ENCODE data around the gene METRNL.

The METRNL gene

DNA sequence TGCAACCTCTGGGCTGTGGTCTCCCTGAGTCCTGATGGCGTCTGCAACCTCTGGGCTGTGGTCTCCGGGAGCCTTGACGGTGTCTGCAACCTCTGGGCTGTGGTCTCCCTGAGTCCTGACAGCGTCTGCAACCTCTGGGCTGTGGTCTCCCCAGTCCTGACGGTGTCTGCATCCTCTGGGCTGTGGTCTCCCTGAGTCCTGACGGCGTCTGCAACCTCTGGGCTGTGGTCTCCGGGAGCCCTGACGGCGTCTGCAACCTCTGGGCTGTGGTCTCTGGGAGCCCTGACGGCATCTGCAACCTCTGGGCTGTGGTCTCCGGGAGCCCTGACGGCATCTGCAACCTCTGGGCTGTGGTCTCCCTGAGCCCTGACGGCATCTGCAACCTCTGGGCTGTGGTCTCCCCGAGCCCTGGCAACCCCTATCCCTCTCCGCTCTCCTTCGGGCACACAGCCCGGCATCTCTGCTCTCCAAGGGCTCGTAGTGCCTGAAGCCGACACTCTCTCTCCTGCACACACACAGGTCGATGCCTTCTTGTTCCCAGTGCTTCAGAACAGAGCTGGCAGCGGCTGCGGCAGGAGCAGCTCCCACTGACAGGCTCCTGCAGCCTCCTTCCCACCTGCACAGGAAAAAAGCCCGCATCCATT is 45.6 kb downstream of the METRNL start:
- TF ChIP-seq POLR2AphosphoS5 (IDR thresholded peaks at IDR 0.05; ENCODE audit: low read depth, low read length), result no peak
- TF ChIP-seq SIN3A (IDR thresholded peaks at IDR 0.05; ENCODE audit: borderline replicate concordance, insufficient read depth, low read length), result no peak
- no peak for TF ChIP-seq FOXP2 (optimal IDR thresholded peaks at IDR 0.05; ENCODE audit: borderline replicate concordance, extremely low read depth, extremely low read length, insufficient read depth)
- no peak for TF ChIP-seq TAF1 (IDR thresholded peaks at IDR 0.05; ENCODE audit: borderline replicate concordance, insufficient read depth, low read length)
- TF ChIP-seq REST (IDR thresholded peaks at IDR 0.05; ENCODE audit: insufficient read depth in 1 of 2, low read depth in 2 of 2, low read length in 2 of 2), result no peak

DNA sequence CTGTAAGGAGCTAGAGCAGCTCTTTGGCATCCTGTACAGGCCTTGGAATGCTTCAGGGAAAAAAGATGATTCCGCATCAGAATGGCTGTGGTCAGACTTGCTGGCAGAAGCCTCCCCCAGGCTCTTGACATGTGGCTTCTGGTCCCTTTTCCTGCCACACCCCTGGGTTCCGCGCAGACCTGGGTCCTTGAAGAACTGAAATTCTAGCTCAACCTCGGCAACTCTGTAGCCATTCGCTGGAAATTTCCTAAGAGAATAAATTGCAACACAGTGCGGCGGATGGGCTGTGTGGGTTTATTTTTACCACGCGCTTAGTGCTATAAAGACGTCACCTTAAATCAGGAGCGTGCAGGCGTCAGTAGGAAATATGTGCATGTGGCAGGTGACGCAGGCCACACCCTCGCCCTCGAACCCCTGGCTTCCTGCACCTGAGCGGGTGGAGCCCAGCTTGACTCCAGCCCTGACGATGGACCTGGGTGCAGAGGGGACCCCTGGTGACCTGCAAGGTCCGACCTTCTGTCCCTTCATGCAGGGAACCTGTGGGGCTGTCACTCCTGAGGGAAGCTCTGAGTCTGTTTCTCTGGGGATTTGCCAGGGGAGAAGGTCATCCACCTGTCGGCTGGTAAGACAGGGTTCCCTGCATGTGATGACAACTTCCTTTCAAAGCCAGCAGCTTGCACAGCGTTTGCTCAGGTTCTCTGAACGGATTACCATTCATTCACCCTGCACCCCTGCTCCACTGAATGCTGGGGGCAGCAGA is 46.3 kb downstream of the METRNL start:
- TF ChIP-seq SIN3A (IDR thresholded peaks at IDR 0.05; ENCODE audit: borderline replicate concordance, insufficient read depth, low read length), result no peak
- TF ChIP-seq TAF1 (IDR thresholded peaks at IDR 0.05; ENCODE audit: borderline replicate concordance, insufficient read depth, low read length), result no peak
- TF ChIP-seq POLR2AphosphoS5 (IDR thresholded peaks at IDR 0.05; ENCODE audit: low read depth, low read length), result no peak
- TF ChIP-seq REST (IDR thresholded peaks at IDR 0.05; ENCODE audit: insufficient read depth in 1 of 2, low read depth in 2 of 2, low read length in 2 of 2), result no peak
- no peak for TF ChIP-seq FOXP2 (optimal IDR thresholded peaks at IDR 0.05; ENCODE audit: borderline replicate concordance, extremely low read depth, extremely low read length, insufficient read depth)

- no peak for TF ChIP-seq FOXP2 (optimal IDR thresholded peaks at IDR 0.05; ENCODE audit: borderline replicate concordance, extremely low read depth, extremely low read length, insufficient read depth)
- no peak for TF ChIP-seq REST (IDR thresholded peaks at IDR 0.05; ENCODE audit: insufficient read depth in 1 of 2, low read depth in 2 of 2, low read length in 2 of 2)
- TF ChIP-seq POLR2AphosphoS5 (IDR thresholded peaks at IDR 0.05; ENCODE audit: low read depth, low read length), result no peak
- no peak for TF ChIP-seq TAF1 (IDR thresholded peaks at IDR 0.05; ENCODE audit: borderline replicate concordance, insufficient read depth, low read length)
- no peak for TF ChIP-seq SIN3A (IDR thresholded peaks at IDR 0.05; ENCODE audit: borderline replicate concordance, insufficient read depth, low read length)
Observed at GRCh38 chr17:83126275-83126811, 46.9 kb downstream of the METRNL start.

GRCh38 chr17:83127431-83128160 is 48.2 kb downstream of the METRNL start:
- TF ChIP-seq TAF1 (IDR thresholded peaks at IDR 0.05; ENCODE audit: borderline replicate concordance, insufficient read depth, low read length) (no peak), REST (IDR thresholded peaks at IDR 0.05; ENCODE audit: insufficient read depth in 1 of 2, low read depth in 2 of 2, low read length in 2 of 2) (no peak), SIN3A (IDR thresholded peaks at IDR 0.05; ENCODE audit: borderline replicate concordance, insufficient read depth, low read length) (no peak), FOXP2 (optimal IDR thresholded peaks at IDR 0.05; ENCODE audit: borderline replicate concordance, extremely low read depth, extremely low read length, insufficient read depth) (no peak), POLR2AphosphoS5 (IDR thresholded peaks at IDR 0.05; ENCODE audit: low read depth, low read length) (no peak)
